GM19438 (cell line): ENCODE measurements around the gene SAMD4B.
"Not testable (repeated sequence)": the region's sequence is repeated elsewhere in the genome, so short reads cannot be mapped to it uniquely, and the experiment has no call there.

ENCODE experiments used
- ATAC-seq: cut with Tn5 transposase; IDR thresholded peaks from one replicate; pipeline ENCODE4 v1.9.1; 2021; ENCODE audit warnings: low read depth; ENCODE audit not compliant: unreplicated experiment

Gene SAMD4B

GRCh38 chr19:39309305-39309670 lies 32.9 kb upstream of the SAMD4B start:
- ATAC-seq: not testable (repeated sequence)

GRCh38 chr19:39310558-39311311 lies 31.5 kb upstream of the SAMD4B start:
- no peak for ATAC-seq

- ATAC-seq: no peak
Measured at GRCh38 chr19:39314016-39314728, 28.0 kb upstream of the SAMD4B start.

DNA sequence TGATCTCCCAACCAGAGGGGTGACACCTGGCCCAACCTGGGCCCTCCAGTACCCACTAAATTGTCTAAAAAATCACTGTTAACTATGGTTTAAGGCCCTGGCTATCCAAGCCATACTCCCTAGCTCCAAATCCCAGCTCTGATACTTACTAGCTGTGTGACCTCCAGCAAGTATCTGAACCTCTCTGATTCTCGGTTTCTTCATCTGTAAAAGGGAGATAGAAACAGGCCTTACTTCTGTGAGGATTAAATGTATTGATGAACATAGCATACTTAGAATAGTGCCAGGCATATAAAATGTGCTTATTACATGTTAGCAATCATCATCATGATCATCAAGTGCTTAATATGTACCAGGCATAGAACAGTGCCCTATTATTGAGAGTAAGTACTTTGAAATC lies 26.3 kb upstream of the SAMD4B start:
- ATAC-seq: no peak

DNA sequence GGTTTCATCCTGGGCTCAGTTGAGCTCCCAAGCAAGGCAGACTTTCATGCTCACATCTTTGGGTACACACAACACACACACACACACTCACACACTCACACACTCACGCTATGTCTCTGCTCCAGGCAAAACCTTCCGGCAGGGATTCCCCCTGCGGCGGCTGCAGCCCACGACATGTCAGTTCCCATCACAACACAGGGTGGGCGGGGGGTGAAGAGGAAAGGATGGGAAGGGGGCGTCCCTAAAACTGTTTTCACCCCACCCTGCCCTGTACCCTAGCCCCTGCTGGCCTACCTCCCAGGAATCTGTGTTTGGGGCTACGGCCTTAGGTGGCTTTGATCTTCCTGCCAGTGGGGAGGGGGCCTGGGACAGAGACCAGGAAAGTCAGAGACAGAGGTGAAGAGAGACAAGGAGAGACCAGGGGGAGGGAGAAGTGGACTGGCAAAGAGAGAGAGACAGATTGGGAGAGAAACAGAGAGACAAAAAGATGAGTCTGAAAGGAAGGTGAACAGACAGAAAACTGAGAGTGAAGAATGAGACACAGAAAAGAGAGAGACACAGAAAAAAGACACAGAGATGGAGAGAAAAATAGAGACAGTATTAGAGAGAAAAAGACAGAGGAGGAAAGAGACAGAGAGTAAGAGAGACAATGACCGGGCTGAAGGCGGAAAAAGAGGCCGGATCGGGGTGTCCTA lies 25.4 kb upstream of the SAMD4B start:
- no peak for ATAC-seq

- no peak for ATAC-seq
Measured at GRCh38 chr19:39317476-39317875, 24.7 kb upstream of the SAMD4B start.

GRCh38 chr19:39318071-39318470 lies 24.1 kb upstream of the SAMD4B start:
- no peak for ATAC-seq

- ATAC-seq: no peak
Measured at GRCh38 chr19:39318690-39319089, 23.5 kb upstream of the SAMD4B start.

DNA sequence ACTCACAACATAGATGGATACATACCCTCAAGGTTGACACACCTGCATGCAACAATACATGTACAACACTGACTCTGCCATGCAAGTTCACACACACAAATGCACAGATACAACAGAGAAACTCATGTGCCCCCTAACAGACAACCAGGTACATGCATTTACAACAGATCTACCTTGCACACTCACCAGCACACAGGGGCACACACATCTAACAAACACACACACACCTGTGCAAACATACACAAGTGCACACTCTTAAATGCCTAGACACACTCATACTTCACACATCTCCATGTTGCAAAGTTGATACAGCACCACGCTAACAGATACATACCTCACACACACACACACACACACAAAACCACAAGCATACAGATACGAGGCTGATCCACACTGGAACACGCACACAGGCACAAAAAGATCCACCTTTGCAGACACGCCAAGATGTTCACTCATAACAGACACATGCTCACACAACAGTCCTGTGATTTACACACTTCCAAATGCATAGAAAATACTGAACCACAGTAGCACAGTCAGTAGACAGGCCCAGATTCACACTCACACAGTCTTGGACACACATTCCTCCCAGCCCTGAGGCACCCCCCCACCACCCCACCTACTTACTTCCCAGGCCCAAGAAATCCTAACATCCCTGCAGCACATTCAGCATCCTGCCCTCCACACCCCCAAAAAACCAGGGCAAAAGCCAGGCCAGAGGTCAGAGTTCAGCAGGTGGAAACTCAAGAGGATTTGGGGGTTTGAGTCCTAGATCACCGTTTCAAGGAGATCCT lies 22.9 kb upstream of the SAMD4B start:
- ATAC-seq: no peak

GRCh38 chr19:39319892-39320248 lies 22.4 kb upstream of the SAMD4B start:
- ATAC-seq: no peak

- no peak for ATAC-seq
Measured at GRCh38 chr19:39321117-39321831, 20.9 kb upstream of the SAMD4B start.

DNA sequence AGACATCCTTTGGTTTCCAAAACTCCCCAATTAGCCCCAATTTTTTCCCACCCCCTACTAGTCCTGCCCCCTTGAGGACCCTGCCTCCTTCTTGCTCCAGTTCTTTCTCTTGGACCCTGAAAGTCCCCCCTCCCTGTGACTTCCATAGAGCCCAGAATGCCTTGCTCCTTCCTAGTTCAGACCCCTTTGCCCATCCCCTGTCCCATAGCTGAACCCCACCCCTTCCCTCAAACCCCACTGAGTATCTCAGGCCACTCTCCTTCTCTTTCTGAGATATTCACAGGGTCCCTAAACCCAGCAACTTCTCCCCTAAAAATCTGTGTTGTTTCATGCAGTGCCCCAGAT lies 20.4 kb upstream of the SAMD4B start:
- ATAC-seq: no peak

DNA sequence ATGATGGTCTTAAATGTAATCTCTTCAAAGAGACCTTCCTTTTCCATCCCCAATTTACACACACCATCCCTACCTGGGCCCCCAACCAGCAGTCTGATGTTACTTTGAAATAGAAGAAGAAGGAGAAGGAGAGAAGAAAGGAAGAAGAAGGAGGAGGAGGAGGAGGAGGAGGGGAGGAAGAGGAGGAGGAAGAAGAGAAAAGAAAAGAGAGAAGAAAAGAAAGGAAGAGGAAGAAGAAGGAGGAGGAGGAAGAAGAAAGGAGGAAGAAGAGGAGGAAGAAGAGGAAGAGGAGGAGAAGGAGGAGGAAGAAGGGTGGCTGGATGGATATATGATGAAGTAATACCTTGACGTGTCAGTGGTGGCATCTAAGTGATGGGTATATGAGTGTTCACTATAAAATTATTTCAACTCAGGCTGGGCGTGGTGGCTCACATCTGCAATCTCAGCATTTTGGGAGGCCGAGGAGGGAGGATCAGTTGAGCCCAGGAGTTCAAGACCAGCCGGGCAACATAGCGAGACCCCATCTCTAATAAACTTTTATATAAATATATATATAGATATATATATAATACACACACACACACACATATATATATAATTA lies 17.9 kb upstream of the SAMD4B start:
- ATAC-seq: no peak

DNA sequence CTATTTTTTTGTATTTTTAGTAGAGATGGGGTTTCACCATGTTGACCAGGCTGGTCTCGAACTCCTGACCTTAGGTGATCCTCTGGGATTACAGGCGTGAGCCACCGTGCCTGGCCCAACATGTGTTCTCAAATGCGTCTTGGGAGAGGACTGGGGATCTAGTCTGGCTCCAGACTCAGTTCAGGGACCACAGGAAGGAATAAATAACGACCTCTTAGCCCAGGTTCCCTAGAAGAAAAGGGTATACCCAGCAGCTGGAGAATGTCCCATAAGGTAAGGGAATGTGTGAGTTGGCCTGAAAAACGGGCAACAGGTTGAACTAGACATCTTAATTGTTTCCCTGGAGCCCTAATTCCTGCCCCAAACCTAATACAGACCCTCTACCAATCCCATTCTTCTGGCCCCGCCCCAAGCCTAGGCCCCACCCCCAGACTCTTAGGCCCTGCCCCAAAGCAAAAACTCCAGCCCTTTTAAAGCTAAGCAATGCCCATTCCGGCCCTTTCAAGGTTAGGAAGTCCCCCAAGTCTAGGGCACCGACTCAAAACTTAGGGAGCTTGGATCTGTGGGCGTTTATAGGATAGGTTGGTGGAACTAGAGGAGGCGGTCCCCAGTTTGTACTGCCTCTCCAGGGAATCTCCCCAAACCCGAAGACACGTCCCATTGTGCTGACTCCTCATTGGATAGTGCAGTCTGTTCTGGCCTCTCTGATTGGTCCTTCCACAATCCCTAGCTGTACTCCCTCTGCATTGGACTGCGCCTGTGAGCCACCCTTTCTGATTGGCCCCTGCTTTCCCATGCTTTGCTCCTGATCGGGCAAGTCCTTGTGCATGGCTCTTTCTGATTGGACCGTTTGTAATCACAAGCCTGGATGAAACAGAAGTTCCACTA lies 16.2 kb upstream of the SAMD4B start:
- ATAC-seq: no peak

DNA sequence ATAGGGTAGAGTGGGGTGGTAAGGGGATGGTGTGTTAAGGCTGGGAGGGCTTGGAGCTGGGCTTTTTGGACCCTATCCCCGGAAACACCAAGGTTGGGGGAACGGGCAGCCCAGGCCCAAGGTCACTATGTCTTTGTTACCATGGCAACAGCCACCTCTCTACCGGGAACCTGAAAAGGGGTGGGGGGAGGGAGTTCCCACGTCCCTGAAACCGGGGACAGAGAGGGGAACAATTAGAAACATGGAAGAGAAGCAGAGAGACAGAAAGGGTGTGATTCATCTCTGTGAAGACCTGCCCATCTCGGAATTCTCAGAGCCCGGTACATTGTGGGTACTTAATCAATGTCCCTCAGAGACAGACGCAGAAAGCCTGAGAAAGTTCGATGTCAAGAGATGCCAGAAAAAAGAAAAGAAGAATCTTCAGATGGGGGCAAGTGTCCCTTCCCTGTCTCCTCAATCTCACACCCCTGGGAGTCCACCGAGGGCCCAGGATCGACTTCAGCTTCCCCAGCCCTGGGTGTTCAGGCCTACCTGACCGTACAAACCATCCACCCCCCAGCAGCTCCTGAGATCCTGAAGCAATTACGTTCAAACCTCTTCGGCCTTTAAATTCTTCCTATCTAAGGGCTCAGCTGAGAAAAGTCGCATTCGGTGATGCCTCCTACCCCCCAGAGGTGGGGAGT lies 14.7 kb upstream of the SAMD4B start:
- ATAC-seq: no peak

DNA sequence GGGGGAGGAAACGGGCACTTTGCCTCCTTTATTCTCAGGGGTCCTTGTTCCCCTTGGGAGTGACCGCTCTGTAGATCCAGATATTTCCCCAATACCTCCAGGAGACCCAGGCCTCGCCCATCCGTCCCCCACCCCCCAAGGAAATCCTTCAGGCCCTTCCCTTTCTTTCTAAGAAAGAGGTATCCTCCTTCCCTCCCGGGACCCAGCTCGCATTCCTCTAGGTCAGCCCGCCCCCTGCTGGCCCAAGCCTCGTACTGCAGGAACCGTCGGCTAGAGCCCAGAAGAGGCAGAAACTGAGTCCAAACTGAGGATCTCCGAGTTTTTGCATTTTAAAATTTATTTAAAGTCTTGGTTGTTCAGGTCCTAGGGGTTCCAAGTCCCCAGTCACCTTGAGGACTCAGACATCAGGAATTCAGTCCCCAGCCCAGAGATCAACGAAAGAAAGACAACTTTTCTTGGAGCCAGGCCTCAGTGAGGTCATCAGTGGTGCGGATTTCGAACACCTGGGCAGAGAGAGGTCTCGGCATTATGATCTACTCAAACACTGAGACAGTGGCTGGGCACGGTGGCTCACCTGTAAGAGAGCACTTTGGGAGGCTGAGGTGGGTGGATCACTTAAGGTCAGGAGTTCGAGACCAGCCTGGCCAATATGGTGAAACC lies 14.0 kb upstream of the SAMD4B start:
- no peak for ATAC-seq

GRCh38 chr19:39329948-39330347 lies 12.3 kb upstream of the SAMD4B start:
- ATAC-seq: no peak

DNA sequence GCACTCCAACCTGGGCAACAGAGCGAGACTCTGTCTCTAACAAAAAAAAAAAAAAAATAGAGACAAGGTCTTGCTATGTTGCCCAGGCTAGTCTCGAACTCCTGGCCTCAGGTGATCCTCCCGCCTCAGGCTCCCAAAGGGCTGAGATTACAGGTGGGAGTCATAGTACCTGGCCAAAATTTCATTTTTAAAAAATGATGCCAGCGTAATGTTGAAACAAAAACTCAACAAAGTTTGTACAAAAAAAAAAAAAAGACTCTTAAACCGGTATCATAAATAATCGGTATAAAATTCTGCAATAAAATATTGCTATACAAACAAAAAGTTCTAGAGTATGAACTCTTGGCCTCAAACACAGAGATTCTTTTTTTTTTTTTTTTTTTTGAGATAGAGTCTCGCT lies 9.9 kb upstream of the SAMD4B start:
- no peak for ATAC-seq
